HepG2 (cell line): Measurements from ENCODE around the gene PHF23. TPM values are rescaled to one million over a fixed set of nuclear protein-coding genes. Genes with fewer than 3 reads are reported as not detected.

ENCODE experiments used
- AGO2 ChIP-seq: fragments of 200-400 bp; formaldehyde crosslinking; optimal IDR thresholded peaks from 2 replicates; pipeline ENCODE3; 2017; ENCODE audit warnings: mild to moderate bottlenecking, low read depth, low read length, moderate library complexity
- EEA1 ChIP-seq: sonication (generic); formaldehyde crosslinking; IDR thresholded peaks from 2 replicates; pipeline ENCODE4 v1.5.1; 2020; ENCODE audit warnings: mild to moderate bottlenecking, missing genetic modification reagents, borderline replicate concordance
- FOXJ3 ChIP-seq: sonication (generic); formaldehyde crosslinking; IDR thresholded peaks from 2 replicates; pipeline ENCODE4 v1.4.0; 2020; ENCODE audit warnings: missing genetic modification reagents, mild to moderate bottlenecking, borderline replicate concordance
- FOXK1 ChIP-seq: sonication (generic); formaldehyde crosslinking; IDR thresholded peaks from 2 replicates; pipeline ENCODE4 v1.4.0; 2020; ENCODE audit warnings: low read depth, missing genetic modification reagents, borderline replicate concordance
- HDAC1 ChIP-seq: sonication (generic); formaldehyde crosslinking; IDR thresholded peaks from 2 replicates; pipeline ENCODE4 v1.5.1; 2020; ENCODE audit warnings: mild to moderate bottlenecking, missing genetic modification reagents
- ISL2 ChIP-seq: sonication (generic); formaldehyde crosslinking; IDR thresholded peaks from 2 replicates; pipeline ENCODE4 v1.5.0; 2020; ENCODE audit warnings: missing genetic modification reagents
- NBN ChIP-seq: fragments of 450-650 bp; conservative IDR thresholded peaks from 2 replicates; pipeline ENCODE4 v1.6.1; 2017
- NCOR1 ChIP-seq: fragments of 200-600 bp; sonication (generic); IDR thresholded peaks from 2 replicates; pipeline ENCODE4 v1.7.0; 2017; ENCODE audit warnings: antibody characterized with exemption, low read length, borderline replicate concordance
- NPAS2 ChIP-seq: sonication (generic); formaldehyde crosslinking; IDR thresholded peaks from 2 replicates; pipeline ENCODE4 v1.8.0; 2022; ENCODE audit warnings: mild to moderate bottlenecking, missing genetic modification reagents, borderline replicate concordance
- RARA ChIP-seq: IDR thresholded peaks from 2 replicates; pipeline ENCODE4 v1.6.1; 2016; ENCODE audit warnings: missing genetic modification reagents, missing compliant biosample characterization
- SMAD1 ChIP-seq: sonication (generic); formaldehyde crosslinking; IDR thresholded peaks from 2 replicates; pipeline ENCODE4 v1.4.0; 2020; ENCODE audit warnings: missing genetic modification reagents, low read depth, mild to moderate bottlenecking, borderline replicate concordance
- SMC3 ChIP-seq: IDR thresholded peaks from 2 replicates; pipeline ENCODE4 v1.6.1; 2011; ENCODE audit warnings: low read length, improper control_type of control experiment
- STAG1 ChIP-seq: sonication (generic); formaldehyde crosslinking; IDR thresholded peaks from 2 replicates; pipeline ENCODE4 v1.4.0; 2020; ENCODE audit warnings: missing genetic modification reagents
- TSC22D2 ChIP-seq: sonication (generic); formaldehyde crosslinking; IDR thresholded peaks from 2 replicates; pipeline ENCODE4 v1.5.1; 2020; ENCODE audit warnings: missing genetic modification reagents, mild to moderate bottlenecking, borderline replicate concordance
- ZFP90 ChIP-seq: sonication (generic); formaldehyde crosslinking; IDR thresholded peaks from 2 replicates; pipeline ENCODE4 v1.8.0; 2022; ENCODE audit warnings: missing genetic modification reagents, mild to moderate bottlenecking, inconsistent platforms, borderline replicate concordance
- ZKSCAN5 ChIP-seq: sonication (generic); formaldehyde crosslinking; IDR thresholded peaks from 2 replicates; pipeline ENCODE4 v1.5.1; 2020; ENCODE audit warnings: mild to moderate bottlenecking, missing genetic modification reagents
- ZNF205 ChIP-seq: IDR thresholded peaks from 2 replicates; pipeline ENCODE4 v1.6.1; 2018; ENCODE audit warnings: missing biosample characterization, missing genetic modification reagents
- ZNF207 ChIP-seq: fragments of 450-650 bp; IDR thresholded peaks from 2 replicates; pipeline ENCODE4 v1.6.1; 2016; ENCODE audit warnings: antibody characterized with exemption, borderline replicate concordance
- ZNF235 ChIP-seq: sonication (generic); formaldehyde crosslinking; IDR thresholded peaks from 2 replicates; pipeline ENCODE4 v1.8.1; 2023; ENCODE audit warnings: mild to moderate bottlenecking, missing genetic modification reagents, borderline replicate concordance
- ZNF678 ChIP-seq: sonication (generic); formaldehyde crosslinking; IDR thresholded peaks from 2 replicates; pipeline ENCODE4 v1.4.0; 2020; ENCODE audit warnings: mild to moderate bottlenecking, missing genetic modification reagents
- polyA plus RNA-seq, 8 experiments: library from polyadenylated mRNA; depleted of rRNA in 3 of 8; stranded (reverse) in 7 of 8; unstranded in 1 of 8; fragments of >200 nt; fragmentation: Illumina TruSeq in 4 of 8; extraction: Trizol in 4 of 8; gene quantifications; 2 replicates each; pipeline versions ENCODE4 v1.2.1 to v1.2.3, GENCODE V29; 2011 to 2016; ENCODE audit warnings: low read depth in 4 of 8, missing spikeins in 1 of 8, mixed read lengths in 1 of 8; ENCODE audit not compliant: insufficient read depth in 1 of 8
- total RNA-seq, 5 experiments: library from RNA; depleted of rRNA; stranded (reverse); fragments of >200 nt; fragmentation: Illumina TruSeq; extraction: Trizol; gene quantifications; 2 replicates each; pipeline ENCODE4 v1.2.3, GENCODE V29; 2016; ENCODE audit warnings: low read depth in 1 of 5
- TF ChIP-seq, protein P1 (sequence below): sonication (generic); formaldehyde crosslinking; IDR thresholded peaks from 2 replicates; pipeline ENCODE4 v1.8.0; 2022; ENCODE audit warnings: mild to moderate bottlenecking, missing genetic modification reagents, moderate library complexity
- TF ChIP-seq, protein P2 (sequence below): sonication (generic); formaldehyde crosslinking; IDR thresholded peaks from 2 replicates; pipeline ENCODE4 v1.5.1; 2020; ENCODE audit warnings: missing genetic modification reagents, mild to moderate bottlenecking, borderline replicate concordance
- TF ChIP-seq, protein P3 (sequence below): sonication (generic); formaldehyde crosslinking; IDR thresholded peaks from 2 replicates; pipeline ENCODE4 v1.8.0; 2022; ENCODE audit warnings: low read depth, missing genetic modification reagents
- TF ChIP-seq, protein P4 (sequence below): sonication (generic); formaldehyde crosslinking; IDR thresholded peaks from 2 replicates; pipeline ENCODE4 v1.9.0; 2021; ENCODE audit warnings: missing genetic modification reagents, borderline replicate concordance

The PHF23 gene
- total and polyA plus RNA-seq, 2 of the 13 experiments (the other 11 are each of a cell fraction or from before 2014, with no cell fraction given) = 27.6 to 33.2 TPM

DNA sequence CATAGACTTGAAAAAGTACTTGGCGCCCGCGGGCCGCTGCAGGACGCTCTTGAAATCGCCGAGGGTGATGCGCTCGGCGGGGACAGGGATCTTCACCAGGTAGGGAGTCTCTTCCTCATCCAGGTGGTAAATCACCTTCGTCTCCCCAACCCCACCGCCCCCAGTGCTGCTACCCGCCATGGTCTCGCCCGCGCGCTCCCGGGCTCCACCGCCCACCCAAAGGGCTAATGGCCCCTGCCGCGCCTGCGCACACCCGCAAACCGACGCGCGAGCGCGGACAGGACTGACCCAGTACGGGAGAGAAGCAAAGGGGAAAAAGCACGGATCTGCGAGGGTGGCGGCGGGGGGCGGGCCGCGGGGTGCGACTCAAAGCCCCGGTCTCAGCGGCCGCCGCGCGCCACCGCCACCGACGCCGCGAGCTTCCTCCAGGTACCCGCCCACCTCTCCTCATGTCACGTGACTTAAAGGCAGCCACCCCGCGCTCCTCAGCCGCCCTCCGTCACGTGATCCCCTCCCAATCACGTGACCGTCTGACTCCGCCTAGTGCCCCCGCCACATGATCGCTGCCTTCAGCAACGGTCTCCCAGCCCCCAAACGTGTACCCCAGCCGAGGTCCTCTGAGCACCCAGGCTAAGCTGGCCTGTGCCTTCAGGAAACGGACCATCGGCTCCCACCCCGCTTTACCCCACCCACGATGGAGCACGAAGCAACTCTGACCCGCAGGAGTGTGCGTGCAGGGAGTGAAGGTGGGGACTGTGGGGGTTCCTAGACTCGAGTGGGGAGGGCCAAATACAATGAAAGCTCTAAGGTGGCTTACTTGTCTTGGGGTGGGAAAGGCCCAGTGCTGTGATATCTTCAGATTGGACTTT is 4.9 kb downstream of the PHF23 start, which contains the start of gene DVL2 (continued):
- peak; percentile 82; the same call in 1 of the 2 replicates for TF ChIP-seq FOXK1 (CRISPR knock-in tag)
- TF ChIP-seq, protein P1, sequence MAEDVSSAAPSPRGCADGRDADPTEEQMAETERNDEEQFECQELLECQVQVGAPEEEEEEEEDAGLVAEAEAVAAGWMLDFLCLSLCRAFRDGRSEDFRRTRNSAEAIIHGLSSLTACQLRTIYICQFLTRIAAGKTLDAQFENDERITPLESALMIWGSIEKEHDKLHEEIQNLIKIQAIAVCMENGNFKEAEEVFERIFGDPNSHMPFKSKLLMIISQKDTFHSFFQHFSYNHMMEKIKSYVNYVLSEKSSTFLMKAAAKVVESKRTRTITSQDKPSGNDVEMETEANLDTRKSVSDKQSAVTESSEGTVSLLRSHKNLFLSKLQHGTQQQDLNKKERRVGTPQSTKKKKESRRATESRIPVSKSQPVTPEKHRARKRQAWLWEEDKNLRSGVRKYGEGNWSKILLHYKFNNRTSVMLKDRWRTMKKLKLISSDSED (CRISPR knock-in tag) = no peak
- 0 out of 2 replicates have a peak, but pooled peaks have one; percentile 57 for TF ChIP-seq ZNF205
- no peak for TF ChIP-seq STAG1 (CRISPR knock-in tag)
- TF ChIP-seq ZFP90 (CRISPR knock-in tag) = 0 out of 2 replicates have a peak, but pooled peaks have one; percentile 57
- TF ChIP-seq ZNF207 = peak; percentile 97; the same call in 1 of the 2 replicates
- no peak for TF ChIP-seq NBN
- TF ChIP-seq AGO2 = peak; percentile 100
- TF ChIP-seq NCOR1 = peak; percentile 57; the same call in 1 of the 2 replicates
- peak; percentile 97 for TF ChIP-seq HDAC1 (CRISPR knock-in tag)
- 0 out of 2 replicates have a peak, but pooled peaks have one; percentile 24 for TF ChIP-seq FOXJ3 (CRISPR knock-in tag)
- TF ChIP-seq ZKSCAN5 = no peak
- TF ChIP-seq, protein P2, sequence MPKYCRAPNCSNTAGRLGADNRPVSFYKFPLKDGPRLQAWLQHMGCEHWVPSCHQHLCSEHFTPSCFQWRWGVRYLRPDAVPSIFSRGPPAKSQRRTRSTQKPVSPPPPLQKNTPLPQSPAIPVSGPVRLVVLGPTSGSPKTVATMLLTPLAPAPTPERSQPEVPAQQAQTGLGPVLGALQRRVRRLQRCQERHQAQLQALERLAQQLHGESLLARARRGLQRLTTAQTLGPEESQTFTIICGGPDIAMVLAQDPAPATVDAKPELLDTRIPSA (CRISPR knock-in tag) = no peak; the same call in 1 of the 2 replicates
- TF ChIP-seq SMC3 = no peak
- TF ChIP-seq RARA = 0 out of 2 replicates have a peak, but pooled peaks have one; percentile 32
- TF ChIP-seq, protein P3, sequence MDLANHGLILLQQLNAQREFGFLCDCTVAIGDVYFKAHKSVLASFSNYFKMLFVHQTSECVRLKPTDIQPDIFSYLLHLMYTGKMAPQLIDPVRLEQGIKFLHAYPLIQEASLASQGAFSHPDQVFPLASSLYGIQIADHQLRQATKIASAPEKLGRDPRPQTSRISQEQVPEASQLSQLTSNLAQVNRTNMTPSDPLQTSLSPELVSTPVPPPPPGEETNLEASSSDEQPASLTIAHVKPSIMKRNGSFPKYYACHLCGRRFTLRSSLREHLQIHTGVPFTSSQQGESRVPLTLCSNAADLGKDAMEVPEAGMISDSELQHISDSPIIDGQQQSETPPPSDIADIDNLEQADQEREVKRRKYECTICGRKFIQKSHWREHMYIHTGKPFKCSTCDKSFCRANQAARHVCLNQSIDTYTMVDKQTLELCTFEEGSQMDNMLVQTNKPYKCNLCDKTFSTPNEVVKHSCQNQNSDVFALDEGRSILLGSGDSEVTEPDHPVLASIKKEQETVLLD (CRISPR knock-in tag) = peak; percentile 96
- no peak for TF ChIP-seq ZNF235 (CRISPR knock-in tag)
- TF ChIP-seq EEA1 (CRISPR knock-in tag) = no peak
- 0 out of 2 replicates have a peak, but pooled peaks have one; percentile 45 for TF ChIP-seq SMAD1 (CRISPR knock-in tag)
- TF ChIP-seq ISL2 (CRISPR knock-in tag) = peak; percentile 56; the same call in 1 of the 2 replicates
- TF ChIP-seq, protein P4, sequence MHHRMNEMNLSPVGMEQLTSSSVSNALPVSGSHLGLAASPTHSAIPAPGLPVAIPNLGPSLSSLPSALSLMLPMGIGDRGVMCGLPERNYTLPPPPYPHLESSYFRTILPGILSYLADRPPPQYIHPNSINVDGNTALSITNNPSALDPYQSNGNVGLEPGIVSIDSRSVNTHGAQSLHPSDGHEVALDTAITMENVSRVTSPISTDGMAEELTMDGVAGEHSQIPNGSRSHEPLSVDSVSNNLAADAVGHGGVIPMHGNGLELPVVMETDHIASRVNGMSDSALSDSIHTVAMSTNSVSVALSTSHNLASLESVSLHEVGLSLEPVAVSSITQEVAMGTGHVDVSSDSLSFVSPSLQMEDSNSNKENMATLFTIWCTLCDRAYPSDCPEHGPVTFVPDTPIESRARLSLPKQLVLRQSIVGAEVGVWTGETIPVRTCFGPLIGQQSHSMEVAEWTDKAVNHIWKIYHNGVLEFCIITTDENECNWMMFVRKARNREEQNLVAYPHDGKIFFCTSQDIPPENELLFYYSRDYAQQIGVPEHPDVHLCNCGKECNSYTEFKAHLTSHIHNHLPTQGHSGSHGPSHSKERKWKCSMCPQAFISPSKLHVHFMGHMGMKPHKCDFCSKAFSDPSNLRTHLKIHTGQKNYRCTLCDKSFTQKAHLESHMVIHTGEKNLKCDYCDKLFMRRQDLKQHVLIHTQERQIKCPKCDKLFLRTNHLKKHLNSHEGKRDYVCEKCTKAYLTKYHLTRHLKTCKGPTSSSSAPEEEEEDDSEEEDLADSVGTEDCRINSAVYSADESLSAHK (CRISPR knock-in tag) = no peak
- TF ChIP-seq ZNF678 (CRISPR knock-in tag) = 0 out of 2 replicates have a peak, but pooled peaks have one; percentile 17
- no peak for TF ChIP-seq TSC22D2
- TF ChIP-seq NPAS2 (CRISPR knock-in tag) = no peak
